H9 (cell line): ENCODE data around the gene METTL9. TPM values are rescaled to one million over a fixed set of nuclear protein-coding genes. Genes with fewer than 3 reads are reported as not detected.
"Not testable (repeated sequence)": the region's sequence is repeated elsewhere in the genome, so short reads cannot be mapped to it uniquely, and the experiment has no call there.

Source experiments
- DNase-seq: peaks from one replicate; pipeline ENCODE4 v3.0.0-alpha.2; 2017
- H2AFZ ChIP-seq: one replicate; pipeline ENCODE4 v1.6.1; 2013; ENCODE audit warnings: mild to moderate bottlenecking, low read length, control low read depth, moderate library complexity
- H2AK5ac ChIP-seq: 2 replicates; pipeline ENCODE4 v1.6.1; 2013; ENCODE audit warnings: low read length, control low read depth, mixed read lengths; ENCODE audit not compliant: insufficient read length
- H2BK120ac ChIP-seq: one replicate; pipeline ENCODE4 v1.6.1; 2013; ENCODE audit warnings: low read depth, mild to moderate bottlenecking, low read length, control low read depth, inconsistent platforms; ENCODE audit not compliant: poor library complexity, severe bottlenecking
- H2BK12ac ChIP-seq: 2 replicates; pipeline ENCODE4 v1.6.1; 2013; ENCODE audit warnings: low read length, control low read depth, mixed read lengths, low read depth; ENCODE audit not compliant: insufficient read length
- H2BK15ac ChIP-seq: 2 replicates; pipeline ENCODE4 v1.6.1; 2013; ENCODE audit warnings: low read depth, low read length, control low read depth
- H2BK20ac ChIP-seq: one replicate; pipeline ENCODE4 v1.6.1; 2013; ENCODE audit warnings: low read depth, mild to moderate bottlenecking, low read length, control low read depth, inconsistent platforms; ENCODE audit not compliant: poor library complexity, severe bottlenecking
- H2BK5ac ChIP-seq: 2 replicates; pipeline ENCODE4 v1.6.1; 2013; ENCODE audit warnings: low read length, control low read depth, mixed read lengths; ENCODE audit not compliant: insufficient read length
- H3K14ac ChIP-seq: 2 replicates; pipeline ENCODE4 v1.6.1; 2013; ENCODE audit warnings: low read length, control low read depth; ENCODE audit not compliant: insufficient read depth
- H3K18ac ChIP-seq: 2 replicates; pipeline ENCODE4 v1.6.1; 2013; ENCODE audit warnings: low read depth, mild to moderate bottlenecking, mixed read lengths, low read length, control low read depth; ENCODE audit not compliant: insufficient read length
- H3K23ac ChIP-seq: 2 replicates; pipeline ENCODE4 v1.6.1; 2013; ENCODE audit warnings: low read length, control low read depth, mixed read lengths, low read depth; ENCODE audit not compliant: insufficient read length
- H3K23me2 ChIP-seq: 2 replicates; pipeline ENCODE4 v1.6.1; 2013; ENCODE audit warnings: low read depth, mild to moderate bottlenecking, mixed read lengths, low read length, control low read depth; ENCODE audit not compliant: insufficient read length, poor library complexity, severe bottlenecking
- H3K27ac ChIP-seq: 2 replicates; pipeline ENCODE4 v1.5.1; 2013; ENCODE audit warnings: low read length, control low read depth, mixed read lengths, low read depth; ENCODE audit not compliant: insufficient read length
- H3K27me3 ChIP-seq: 2 replicates; pipeline ENCODE4 v1.6.1; 2013; ENCODE audit warnings: low read length, control low read depth, inconsistent platforms; ENCODE audit not compliant: insufficient read depth
- H3K4ac ChIP-seq: 2 replicates; pipeline ENCODE4 v1.6.1; 2013; ENCODE audit warnings: low read depth, mild to moderate bottlenecking, control low read depth, inconsistent platforms, low read length, moderate library complexity
- H3K4me1 ChIP-seq: 2 replicates; pipeline ENCODE4 v1.6.1; 2013; ENCODE audit warnings: low read length, control low read depth, inconsistent platforms; ENCODE audit not compliant: insufficient read depth
- H3K4me2 ChIP-seq: 2 replicates; pipeline ENCODE4 v1.6.1; 2013; ENCODE audit warnings: low read length, control low read depth, mixed read lengths; ENCODE audit not compliant: insufficient read length, insufficient read depth
- H3K56ac ChIP-seq: 2 replicates; pipeline ENCODE4 v1.6.1; 2013; ENCODE audit warnings: low read depth, mild to moderate bottlenecking, mixed read lengths, low read length, control low read depth; ENCODE audit not compliant: insufficient read length
- H3K79me1 ChIP-seq: 2 replicates; pipeline ENCODE4 v1.6.1; 2013; ENCODE audit warnings: low read depth, mild to moderate bottlenecking, moderate library complexity, low read length, control low read depth, inconsistent platforms; ENCODE audit not compliant: insufficient read depth, poor library complexity, severe bottlenecking
- H3K79me2 ChIP-seq: 2 replicates; pipeline ENCODE4 v1.6.1; 2013; ENCODE audit warnings: low read length, control low read depth, inconsistent platforms; ENCODE audit not compliant: insufficient read depth
- H3K9ac ChIP-seq: 2 replicates; pipeline ENCODE4 v1.6.1; 2013; ENCODE audit warnings: low read length, control low read depth, mixed read lengths; ENCODE audit not compliant: insufficient read length; ENCODE audit errors: extremely low read depth
- H3K9me3 ChIP-seq: one replicate; pipeline ENCODE4 v1.6.1; 2013; ENCODE audit warnings: low read depth, low read length, inconsistent platforms; ENCODE audit not compliant: control insufficient read depth
- H3T11ph ChIP-seq: one replicate; pipeline ENCODE4 v1.6.1; 2013; ENCODE audit warnings: mild to moderate bottlenecking, low read length, control low read depth, inconsistent platforms
- H4K20me1 ChIP-seq: one replicate; pipeline ENCODE4 v1.6.1; 2013; ENCODE audit not compliant: control insufficient read depth, insufficient read length, insufficient read depth
- H4K5ac ChIP-seq: 2 replicates; pipeline ENCODE4 v1.6.1; 2013; ENCODE audit warnings: low read depth, mild to moderate bottlenecking, mixed read lengths, low read length, control low read depth; ENCODE audit not compliant: insufficient read length
- H4K8ac ChIP-seq: replicated peaks from 2 replicates; pipeline ENCODE4 v1.6.1; 2013; ENCODE audit warnings: low read length, control low read depth, mixed read lengths, low read depth; ENCODE audit not compliant: insufficient read length
- H4K91ac ChIP-seq: 2 replicates; pipeline ENCODE4 v1.6.1; 2013; ENCODE audit warnings: low read depth, mild to moderate bottlenecking, moderate library complexity, mixed read lengths, low read length, control low read depth; ENCODE audit not compliant: insufficient read length
- H3K27ac Mint-ChIP-seq, 3 experiments: 2 replicates in 2 of 3; 3 replicates in 1 of 3; pipeline ENCODE4 v1.8.0; 2020 to 2021; ENCODE audit warnings: mixed read lengths in 3 of 3, mild to moderate bottlenecking in 1 of 3, moderate library complexity in 1 of 3
- H3K27me3 Mint-ChIP-seq: 2 replicates; pipeline ENCODE4 v1.8.0; 2021; ENCODE audit warnings: low read depth, mild to moderate bottlenecking, moderate library complexity, mixed read lengths
- H3K36me3 Mint-ChIP-seq, 3 experiments: 2 replicates in 2 of 3; 3 replicates in 1 of 3; pipeline ENCODE4 v1.8.0; 2020 to 2021; ENCODE audit warnings: low read depth in 3 of 3, mixed read lengths in 3 of 3; ENCODE audit not compliant: insufficient read depth in 1 of 3
- H3K4me1 Mint-ChIP-seq, 2 experiments: 2 replicates each; pipeline ENCODE4 v1.8.0; 2020; ENCODE audit warnings: mixed read lengths in 2 of 2
- H3K4me3 Mint-ChIP-seq, 2 experiments: 2 replicates in 1 of 2; 3 replicates in 1 of 2; pipeline ENCODE4 v1.8.0; 2020 to 2021; ENCODE audit warnings: mild to moderate bottlenecking in 2 of 2, mixed read lengths in 2 of 2, moderate library complexity in 1 of 2
- H3K9me3 Mint-ChIP-seq, 2 experiments: 2 replicates in 1 of 2; 3 replicates in 1 of 2; pipeline ENCODE4 v1.8.0; 2020; ENCODE audit warnings: mild to moderate bottlenecking in 2 of 2, mixed read lengths in 2 of 2, moderate library complexity in 1 of 2
- WGBS: extraction: QIAGEN DNeasy Blood & Tissue Kit; methylation state at CpG from one replicate; pipeline ENCODE4 v1.1.7; 2013; ENCODE audit warnings: missing lambda C conversion rate, low lambda C conversion rate, mixed read lengths; ENCODE audit not compliant: insufficient read length; ENCODE audit errors: extremely low coverage; 5-methylcytosine and 5-hydroxymethylcytosine counted together
- total RNA-seq: library from RNA; stranded (reverse); gene quantifications from 2 replicates; pipeline ENCODE4 v1.2.1, GENCODE V29; 2021

The METTL9 gene
- total RNA-seq, 1 experiment from 2014 or later: 108 TPM

DNA sequence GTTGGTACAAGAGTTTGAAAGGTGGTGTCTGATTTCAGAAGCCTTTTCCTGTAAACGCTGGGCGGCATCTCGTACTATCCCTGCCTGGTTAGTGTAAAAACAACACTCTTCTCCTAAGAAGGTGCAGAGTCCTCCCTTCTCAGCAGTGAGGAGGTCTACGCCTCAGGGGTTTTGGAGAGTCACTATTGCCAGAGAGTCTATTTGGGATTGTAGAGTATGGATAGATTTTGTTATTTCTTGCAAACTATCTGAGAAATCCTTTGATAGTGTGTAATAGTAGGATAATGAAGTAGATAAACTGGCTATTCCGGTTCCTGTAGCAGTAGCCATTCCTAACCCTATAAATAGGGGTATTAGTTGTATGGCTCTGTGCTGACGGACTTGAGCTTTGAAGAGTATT is 31.5 kb downstream of the METTL9 start:
- no CpG with 5 or more reads among the region's 6 CpGs for WGBS
- not testable (repeated sequence) for H3T11ph ChIP-seq, DNase-seq, H3K9ac ChIP-seq, H3K27ac ChIP-seq, H3K23ac ChIP-seq, H2AFZ ChIP-seq, H3K23me2 ChIP-seq, H3K18ac ChIP-seq, H2BK15ac ChIP-seq, H3K79me2 ChIP-seq, H4K20me1 ChIP-seq, H3K56ac ChIP-seq, H3K27me3 ChIP-seq, H4K91ac ChIP-seq, H3K14ac ChIP-seq, H3K27me3 Mint-ChIP-seq, H2BK12ac ChIP-seq, H2BK20ac ChIP-seq, H3K27ac Mint-ChIP-seq, H2BK5ac ChIP-seq, H4K8ac ChIP-seq, H3K4me3 Mint-ChIP-seq, H4K5ac ChIP-seq, H3K9me3 ChIP-seq, H3K4me2 ChIP-seq, H2BK120ac ChIP-seq, H3K4ac ChIP-seq, H3K79me1 ChIP-seq, H2AK5ac ChIP-seq, H3K4me1 ChIP-seq
- H3K4me1 Mint-ChIP-seq: peaks cover 17 to 30% of the 10 kb centered on the region in 2 experiments
- H3K9me3 Mint-ChIP-seq: peaks cover 16 to 18% of the 10 kb centered on the region in 2 experiments; a peak in 4 of 5 replicates
- peaks cover 40 to 57% (median 45%) of the 10 kb centered on the region in 3 experiments for H3K36me3 Mint-ChIP-seq

DNA sequence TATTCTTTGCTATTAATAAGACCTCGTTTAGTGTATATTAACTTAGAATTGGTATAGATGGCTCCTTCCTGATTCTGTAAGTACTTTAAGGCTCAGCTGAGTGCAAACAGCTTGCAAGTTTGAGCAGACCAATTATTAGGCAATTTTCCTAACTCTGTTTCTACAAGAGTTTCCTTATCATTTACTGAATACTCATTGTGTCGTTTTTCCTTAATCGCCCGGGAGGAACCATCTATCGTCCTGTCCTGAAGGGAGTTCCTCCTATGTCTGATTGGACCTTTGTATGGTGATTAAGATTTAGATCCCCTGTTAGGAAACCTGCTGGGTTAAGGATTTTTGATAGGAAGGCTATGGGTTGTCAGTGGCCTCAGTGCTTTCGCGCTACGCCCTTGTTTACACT is 32.0 kb downstream of the METTL9 start:
- not testable (repeated sequence) for DNase-seq, H3K18ac ChIP-seq, H3K4me1 ChIP-seq, H4K5ac ChIP-seq, H2AFZ ChIP-seq, H3K27me3 Mint-ChIP-seq, H4K8ac ChIP-seq, H3T11ph ChIP-seq, H3K79me1 ChIP-seq, H2BK120ac ChIP-seq, H2BK5ac ChIP-seq, H3K4ac ChIP-seq, H4K20me1 ChIP-seq, H2BK20ac ChIP-seq, H3K23me2 ChIP-seq, H3K4me3 Mint-ChIP-seq, H3K56ac ChIP-seq, H3K27ac ChIP-seq, H3K23ac ChIP-seq, H3K4me2 ChIP-seq, H3K79me2 ChIP-seq, H3K27me3 ChIP-seq, H2BK15ac ChIP-seq, H2BK12ac ChIP-seq, H3K27ac Mint-ChIP-seq, H2AK5ac ChIP-seq, H4K91ac ChIP-seq, H3K9me3 ChIP-seq, H3K14ac ChIP-seq, H3K9ac ChIP-seq
- H3K4me1 Mint-ChIP-seq: peaks cover 18 to 35% of the 10 kb centered on the region in 2 experiments
- H3K9me3 Mint-ChIP-seq: peaks cover 16 to 18% of the 10 kb centered on the region in 2 experiments; a peak in 4 of 5 replicates
- H3K36me3 Mint-ChIP-seq: peaks cover 35 to 54% (median 41%) of the 10 kb centered on the region in 3 experiments
- no CpG with 5 or more reads among the region's 8 CpGs for WGBS
